HG03571 (cell line): ENCODE data around the gene HMCN1.

Experiments
- ATAC-seq: cut with Tn5 transposase; IDR thresholded peaks from one replicate; pipeline ENCODE4 v1.9.1; 2021; ENCODE audit not compliant: unreplicated experiment

The HMCN1 gene

GRCh38 chr1:185895208-185895900, 161.2 kb downstream of the HMCN1 start:
- no peak for ATAC-seq

GRCh38 chr1:185896863-185897262, 162.7 kb downstream of the HMCN1 start:
- ATAC-seq, result no peak

- no peak for ATAC-seq
Observed at GRCh38 chr1:185906186-185906585, 172.0 kb downstream of the HMCN1 start.

GRCh38 chr1:185907246-185907645, 173.1 kb downstream of the HMCN1 start:
- no peak for ATAC-seq

- ATAC-seq, result no peak
Observed at GRCh38 chr1:185911978-185912377, 177.8 kb downstream of the HMCN1 start.

- ATAC-seq, result no peak
Observed at GRCh38 chr1:185912504-185912903, 178.3 kb downstream of the HMCN1 start.

- ATAC-seq, result no peak
Observed at GRCh38 chr1:185914089-185914488, 179.9 kb downstream of the HMCN1 start.

- ATAC-seq, result no peak
Observed at GRCh38 chr1:185916861-185917260, 182.7 kb downstream of the HMCN1 start.

- no peak for ATAC-seq
Observed at GRCh38 chr1:185917646-185918045, 183.5 kb downstream of the HMCN1 start.

- no peak for ATAC-seq
Observed at GRCh38 chr1:185920602-185921001, 186.4 kb downstream of the HMCN1 start.

GRCh38 chr1:185921636-185922035, 187.4 kb downstream of the HMCN1 start:
- no peak for ATAC-seq

GRCh38 chr1:185926588-185926987, 192.4 kb downstream of the HMCN1 start:
- no peak for ATAC-seq

GRCh38 chr1:185929776-185930175, 195.6 kb downstream of the HMCN1 start:
- no peak for ATAC-seq

- ATAC-seq, result no peak
Observed at GRCh38 chr1:185931438-185931837, 197.2 kb downstream of the HMCN1 start.

GRCh38 chr1:185933580-185933979, 199.4 kb downstream of the HMCN1 start:
- ATAC-seq, result no peak

GRCh38 chr1:185934476-185935189, 200.4 kb downstream of the HMCN1 start:
- ATAC-seq, result no peak

- no peak for ATAC-seq
Observed at GRCh38 chr1:185935360-185935759, 201.2 kb downstream of the HMCN1 start.

GRCh38 chr1:185936641-185937040, 202.4 kb downstream of the HMCN1 start:
- ATAC-seq, result no peak

- no peak for ATAC-seq
Observed at GRCh38 chr1:185938396-185938795, 204.2 kb downstream of the HMCN1 start.

GRCh38 chr1:185939142-185939541, 205.0 kb downstream of the HMCN1 start:
- ATAC-seq, result no peak

- no peak for ATAC-seq
Observed at GRCh38 chr1:185942961-185943360, 208.8 kb downstream of the HMCN1 start.

- no peak for ATAC-seq
Observed at GRCh38 chr1:185956881-185957280, 222.7 kb downstream of the HMCN1 start.
